ENCODE data around the gene CBX4. TPM values are rescaled to one million over a fixed set of nuclear protein-coding genes. Genes with fewer than 3 reads are reported as not detected.

The CBX4 gene
- total and polyA plus RNA-seq, 2 of the 13 experiments (the other 11 are each of a cell fraction or from before 2014, with no cell fraction given) = 25.8 to 50.8 TPM

GRCh38 chr17:79811011-79811867, 28.0 kb downstream of the CBX4 start (continued):
- TF ChIP-seq TRAFD1 (CRISPR knock-in tag; IDR thresholded peaks at IDR 0.05; ENCODE audit: borderline replicate concordance) = no peak
- TF ChIP-seq ZNF792 (CRISPR knock-in tag; IDR thresholded peaks at IDR 0.05) = peak; percentile 70; the same call in 1 of the 2 replicates
- TF ChIP-seq FOXP1 (IDR thresholded peaks at IDR 0.05) = no peak
- no peak for TF ChIP-seq FOXP1 (CRISPR knock-in tag; IDR thresholded peaks at IDR 0.05)
- peak; percentile 82; the same call in 1 of the 2 replicates for TF ChIP-seq ZNF598 (CRISPR knock-in tag; IDR thresholded peaks at IDR 0.05; ENCODE audit: borderline replicate concordance)
- no peak for TF ChIP-seq GTF2F1 (IDR thresholded peaks at IDR 0.05; ENCODE audit: low read length)
- TF ChIP-seq U2AF2 (IDR thresholded peaks at IDR 0.05; ENCODE audit: low read depth, low read length) = no peak
- TF ChIP-seq NBN (conservative IDR thresholded peaks at IDR 0.05) = no peak
- TF ChIP-seq ZNF607 (CRISPR knock-in tag; IDR thresholded peaks at IDR 0.05; ENCODE audit: borderline replicate concordance) = no peak
- peak; percentile 41; the same call in 1 of the 2 replicates for TF ChIP-seq ZNF770 (CRISPR knock-in tag; IDR thresholded peaks at IDR 0.05)
- peak; percentile 58; the same call in 1 of the 2 replicates for TF ChIP-seq ZNF121 (CRISPR knock-in tag; IDR thresholded peaks at IDR 0.05)
- no peak for TF ChIP-seq ZNF282 (IDR thresholded peaks at IDR 0.05; ENCODE audit: partially characterized antibody)
- TF ChIP-seq ZNF326 (CRISPR knock-in tag; IDR thresholded peaks at IDR 0.05; ENCODE audit: borderline replicate concordance) = no peak
- no peak for TF ChIP-seq TFAP4 (IDR thresholded peaks at IDR 0.05; ENCODE audit: borderline replicate concordance, low read depth)
- 0 out of 2 replicates have a peak, but pooled peaks have one; percentile 37 for TF ChIP-seq SP2 (CRISPR knock-in tag; IDR thresholded peaks at IDR 0.05)
- TF ChIP-seq ZNF264 (CRISPR knock-in tag; IDR thresholded peaks at IDR 0.05) = peak; percentile 29; the same call in 1 of the 2 replicates
- TF ChIP-seq RFX1 (IDR thresholded peaks at IDR 0.05) = no peak
- no peak for TF ChIP-seq ZNF543 (CRISPR knock-in tag; IDR thresholded peaks at IDR 0.05)
- TF ChIP-seq ZNF780A (CRISPR knock-in tag; IDR thresholded peaks at IDR 0.05) = no peak
- no peak for TF ChIP-seq GTF3A (CRISPR knock-in tag; conservative IDR thresholded peaks at IDR 0.05)
- TF ChIP-seq EP300 (IDR thresholded peaks at IDR 0.05; ENCODE audit: low read depth in 2 of 2, low read length in 2 of 2) = 0 out of 4 replicates have a peak, but pooled peaks of 1 of the 2 experiments have one; percentile 14
- no peak for TF ChIP-seq EP300 (CRISPR knock-in tag; IDR thresholded peaks at IDR 0.05; ENCODE audit: borderline replicate concordance)
- TF ChIP-seq U2AF1 (optimal IDR thresholded peaks at IDR 0.05; ENCODE audit: low read depth, low read length) = no peak
